ENCODE measurements around the gene SH3GL2. TPM values are rescaled to one million over a fixed set of nuclear protein-coding genes. Genes with fewer than 3 reads are reported as not detected.

Gene SH3GL2
- polyA plus RNA-seq, 2 donors = 0.04 to 0.11 TPM

DNA sequence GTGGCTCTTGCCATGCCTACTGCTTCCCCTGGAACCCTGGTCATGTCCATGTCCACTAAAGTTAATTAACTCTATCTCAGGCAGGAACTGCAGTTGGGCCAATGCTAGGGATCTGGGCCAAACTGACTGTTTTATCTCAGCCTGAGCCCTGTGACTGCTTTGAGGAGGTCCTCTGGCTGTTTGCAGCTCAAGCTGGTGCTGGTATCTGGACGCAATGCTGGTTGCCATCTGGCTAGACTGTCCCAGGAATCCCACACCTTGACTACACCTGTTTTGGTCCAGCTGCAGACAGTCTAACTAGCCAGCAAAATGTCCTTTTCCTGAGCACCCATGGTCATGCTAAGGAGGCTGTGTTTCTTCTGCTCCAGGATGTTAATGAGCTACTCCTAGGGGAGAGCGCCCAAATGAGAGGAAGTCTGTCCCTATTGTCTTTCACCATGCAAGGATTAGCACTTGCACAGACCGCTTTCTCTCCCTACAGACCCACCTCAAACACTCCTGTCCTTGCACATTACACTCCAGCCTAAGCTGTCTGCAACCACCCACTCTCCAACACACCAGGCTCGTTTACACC, 251.0 kb downstream of the SH3GL2 start:
- H3K4me1 ChIP-seq (ENCODE audit: control insufficient read depth in 2 of 2, insufficient read depth in 2 of 2, low read length in 1 of 2) = no peaks in the 10 kb centered on the region
- H3K27me3 ChIP-seq (ENCODE audit: control insufficient read depth in 1 of 2, insufficient read depth in 2 of 2, low read length in 2 of 2) = no peaks in the 10 kb centered on the region
- no peaks in the 10 kb centered on the region for H3K36me3 ChIP-seq (ENCODE audit: control insufficient read depth in 2 of 2, insufficient read depth in 2 of 2, low read length in 1 of 2)
- 74 to 75% methylated on average over 4 of the region's 4 CpGs for WGBS, 2 donors
- H3K27ac ChIP-seq (ENCODE audit: low read depth in 2 of 2, low read length in 1 of 2) = no peak overlapping the region
- no peak overlapping the region for H3K4me3 ChIP-seq (ENCODE audit: low read depth in 1 of 2, low read length in 2 of 2)
- no peaks in the 10 kb centered on the region for H3K9me3 ChIP-seq (ENCODE audit: control insufficient read depth in 2 of 2, insufficient read depth in 1 of 2, low read depth in 1 of 2, low read length in 1 of 2)

DNA sequence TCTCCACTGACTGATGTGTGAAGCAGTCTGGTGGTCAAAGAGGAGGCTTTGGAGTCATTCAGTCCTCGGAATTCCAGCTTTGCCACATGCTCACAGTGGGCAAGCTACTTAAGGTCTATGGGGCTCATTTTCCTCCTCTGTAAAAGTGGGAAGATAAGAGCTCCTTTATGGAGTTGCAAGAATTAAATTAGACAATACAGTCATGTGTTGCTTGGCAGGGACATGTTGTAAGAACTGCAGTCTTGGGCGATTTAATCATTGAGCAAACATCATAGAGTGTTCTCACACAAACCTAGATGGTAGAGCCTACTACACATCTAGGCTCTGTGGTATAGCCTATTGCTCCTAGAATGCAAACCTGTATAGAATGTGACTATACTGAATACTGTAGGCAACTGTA, 253.9 kb downstream of the SH3GL2 start:
- Histone ChIP-seq H3K27ac (ENCODE audit: low read depth in 2 of 2, low read length in 1 of 2) (no peak overlapping the region), H3K4me1 (ENCODE audit: control insufficient read depth in 2 of 2, insufficient read depth in 2 of 2, low read length in 1 of 2) (no peaks in the 10 kb centered on the region), H3K36me3 (ENCODE audit: control insufficient read depth in 2 of 2, insufficient read depth in 2 of 2, low read length in 1 of 2) (no peaks in the 10 kb centered on the region), H3K27me3 (ENCODE audit: control insufficient read depth in 1 of 2, insufficient read depth in 2 of 2, low read length in 2 of 2) (no peaks in the 10 kb centered on the region), H3K4me3 (ENCODE audit: low read depth in 1 of 2, low read length in 2 of 2) (no peak overlapping the region), H3K9me3 (ENCODE audit: control insufficient read depth in 2 of 2, insufficient read depth in 1 of 2, low read depth in 1 of 2, low read length in 1 of 2) (no peaks in the 10 kb centered on the region)
- 41 to 43% methylated on average over 2 of the region's 2 CpGs for WGBS, 2 donors

DNA sequence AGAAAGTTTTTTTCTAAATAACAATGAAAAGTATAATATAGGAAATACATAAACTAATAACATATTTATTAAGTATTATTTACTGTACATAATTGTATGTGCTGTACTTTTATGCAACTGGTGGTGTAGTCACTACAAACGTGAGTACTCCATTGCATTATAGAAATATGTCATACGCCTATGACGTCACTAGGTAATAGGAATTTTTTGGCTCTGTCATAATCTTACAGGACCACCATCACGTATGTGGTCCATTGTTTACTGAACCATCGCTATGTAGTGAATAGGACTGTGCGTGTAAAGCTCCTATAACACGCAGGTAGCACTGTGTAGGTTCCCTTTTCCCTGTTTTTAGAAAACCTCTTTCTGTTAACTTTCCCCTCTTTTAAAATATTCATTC, 255.0 kb downstream of the SH3GL2 start:
- Histone ChIP-seq H3K27me3 (ENCODE audit: control insufficient read depth in 1 of 2, insufficient read depth in 2 of 2, low read length in 2 of 2) (no peaks in the 10 kb centered on the region), H3K9me3 (ENCODE audit: control insufficient read depth in 2 of 2, insufficient read depth in 1 of 2, low read depth in 1 of 2, low read length in 1 of 2) (no peaks in the 10 kb centered on the region), H3K4me1 (ENCODE audit: control insufficient read depth in 2 of 2, insufficient read depth in 2 of 2, low read length in 1 of 2) (no peaks in the 10 kb centered on the region), H3K27ac (ENCODE audit: low read depth in 2 of 2, low read length in 1 of 2) (no peak overlapping the region), H3K36me3 (ENCODE audit: control insufficient read depth in 2 of 2, insufficient read depth in 2 of 2, low read length in 1 of 2) (no peaks in the 10 kb centered on the region), H3K4me3 (ENCODE audit: low read depth in 1 of 2, low read length in 2 of 2) (no peak overlapping the region)
- 88 to 89% methylated on average over 7 of the region's 7 CpGs for WGBS, 2 donors

DNA sequence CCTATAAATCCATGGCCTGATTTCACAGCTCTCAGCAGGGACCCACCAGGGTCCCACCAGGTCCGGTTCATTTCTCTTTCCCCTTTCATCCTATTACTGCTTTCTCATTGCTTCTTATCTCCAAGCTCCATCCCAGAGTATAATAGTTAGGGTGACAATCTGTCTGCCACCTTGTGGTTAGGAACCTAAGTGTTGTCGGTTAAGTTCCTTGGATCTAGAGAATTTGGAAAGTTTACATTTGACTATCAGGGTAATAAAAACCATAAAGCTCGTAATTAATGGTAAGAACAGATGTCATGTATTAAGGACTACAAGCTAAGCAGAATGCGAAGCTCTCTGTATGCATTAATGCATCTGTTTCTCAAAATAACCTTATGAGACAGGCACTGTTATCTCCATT, 259.1 kb downstream of the SH3GL2 start:
- Histone ChIP-seq H3K27ac (ENCODE audit: low read depth in 2 of 2, low read length in 1 of 2) (no peak overlapping the region), H3K4me3 (ENCODE audit: low read depth in 1 of 2, low read length in 2 of 2) (no peak overlapping the region), H3K27me3 (ENCODE audit: control insufficient read depth in 1 of 2, insufficient read depth in 2 of 2, low read length in 2 of 2) (no peaks in the 10 kb centered on the region), H3K36me3 (ENCODE audit: control insufficient read depth in 2 of 2, insufficient read depth in 2 of 2, low read length in 1 of 2) (no peaks in the 10 kb centered on the region), H3K4me1 (ENCODE audit: control insufficient read depth in 2 of 2, insufficient read depth in 2 of 2, low read length in 1 of 2) (no peaks in the 10 kb centered on the region), H3K9me3 (ENCODE audit: control insufficient read depth in 2 of 2, insufficient read depth in 1 of 2, low read depth in 1 of 2, low read length in 1 of 2) (peaks cover 0 to under 1% of the 10 kb centered on the region in 2 donors)
- 64 to 66% methylated on average over 4 of the region's 4 CpGs for WGBS, 2 donors

DNA sequence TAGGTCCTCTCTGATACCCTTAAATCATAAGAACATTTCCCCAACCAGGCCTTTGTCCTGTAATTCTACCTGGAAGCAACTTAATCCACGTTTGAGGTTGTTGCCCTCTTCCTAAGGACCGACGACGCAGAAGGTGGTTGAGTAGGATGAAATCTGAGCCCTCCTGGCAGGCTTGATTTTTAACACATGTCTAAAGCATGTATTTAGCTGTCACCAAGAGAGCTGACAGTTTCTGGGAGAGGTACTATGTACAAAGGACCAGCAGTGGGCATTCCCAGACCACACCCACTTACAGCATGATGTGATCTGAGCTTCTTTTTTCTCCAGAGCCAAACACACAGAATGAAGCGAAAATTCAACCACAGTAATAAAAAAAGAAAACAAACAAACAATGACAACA, 260.9 kb downstream of the SH3GL2 start:
- Histone ChIP-seq H3K4me3 (ENCODE audit: low read depth in 1 of 2, low read length in 2 of 2) (no peak overlapping the region), H3K4me1 (ENCODE audit: control insufficient read depth in 2 of 2, insufficient read depth in 2 of 2, low read length in 1 of 2) (no peaks in the 10 kb centered on the region), H3K27ac (ENCODE audit: low read depth in 2 of 2, low read length in 1 of 2) (no peak overlapping the region), H3K36me3 (ENCODE audit: control insufficient read depth in 2 of 2, insufficient read depth in 2 of 2, low read length in 1 of 2) (no peaks in the 10 kb centered on the region), H3K27me3 (ENCODE audit: control insufficient read depth in 1 of 2, insufficient read depth in 2 of 2, low read length in 2 of 2) (no peaks in the 10 kb centered on the region), H3K9me3 (ENCODE audit: control insufficient read depth in 2 of 2, insufficient read depth in 1 of 2, low read depth in 1 of 2, low read length in 1 of 2) (peaks cover 1 to 7% of the 10 kb centered on the region in 2 donors)
- WGBS, 2 donors = 40 to 61% methylated on average over 5 of the region's 5 CpGs

DNA sequence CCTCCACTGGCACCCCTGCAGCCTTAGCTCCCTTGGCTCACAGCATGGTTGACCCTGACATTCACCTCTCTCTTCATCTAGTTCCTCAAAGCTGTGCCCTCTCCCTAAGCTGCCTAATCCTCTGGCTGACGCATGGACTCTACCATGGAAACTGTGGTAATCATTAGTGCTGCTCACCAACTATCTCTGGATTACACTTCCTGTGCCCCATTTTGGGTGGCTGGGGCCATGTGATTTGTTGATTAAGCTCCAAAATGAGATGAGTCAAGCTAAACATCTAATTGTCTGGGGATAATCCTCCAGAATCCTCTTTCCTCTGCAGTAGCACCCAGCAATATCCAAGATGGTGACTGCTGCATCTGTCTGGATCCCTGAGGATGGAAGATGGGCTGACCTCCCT, 264.4 kb downstream of the SH3GL2 start:
- 87% methylated on average over 1 of the region's 1 CpG for WGBS, 2 donors
- no peaks in the 10 kb centered on the region for H3K36me3 ChIP-seq (ENCODE audit: control insufficient read depth in 2 of 2, insufficient read depth in 2 of 2, low read length in 1 of 2)
- no peak overlapping the region for H3K4me3 ChIP-seq (ENCODE audit: low read depth in 1 of 2, low read length in 2 of 2)
- H3K27ac ChIP-seq (ENCODE audit: low read depth in 2 of 2, low read length in 1 of 2) = no peak overlapping the region
- no peaks in the 10 kb centered on the region for H3K4me1 ChIP-seq (ENCODE audit: control insufficient read depth in 2 of 2, insufficient read depth in 2 of 2, low read length in 1 of 2)
- H3K9me3 ChIP-seq (ENCODE audit: control insufficient read depth in 2 of 2, insufficient read depth in 1 of 2, low read depth in 1 of 2, low read length in 1 of 2) = peaks cover 3 to 7% of the 10 kb centered on the region in 2 donors
- H3K27me3 ChIP-seq (ENCODE audit: control insufficient read depth in 1 of 2, insufficient read depth in 2 of 2, low read length in 2 of 2) = no peaks in the 10 kb centered on the region

Measured in esophagus (tissue), 2 donors.